Stimulated activated CD8-positive, alpha-beta memory T cell treated with anti-CD3 and anti-CD28 coated beads, Interleukin-4, amount 100 ng/mL, for 1 hour (primary cell): ENCODE results near the gene NTNG1.

ENCODE experiments used
- DNase-seq, 2 donors: peaks; one replicate each; pipeline ENCODE4 v3.0.0-alpha.2; 2020; ENCODE audit warnings: low read depth in 2 of 2, low spot score in 1 of 2

Gene NTNG1

DNA sequence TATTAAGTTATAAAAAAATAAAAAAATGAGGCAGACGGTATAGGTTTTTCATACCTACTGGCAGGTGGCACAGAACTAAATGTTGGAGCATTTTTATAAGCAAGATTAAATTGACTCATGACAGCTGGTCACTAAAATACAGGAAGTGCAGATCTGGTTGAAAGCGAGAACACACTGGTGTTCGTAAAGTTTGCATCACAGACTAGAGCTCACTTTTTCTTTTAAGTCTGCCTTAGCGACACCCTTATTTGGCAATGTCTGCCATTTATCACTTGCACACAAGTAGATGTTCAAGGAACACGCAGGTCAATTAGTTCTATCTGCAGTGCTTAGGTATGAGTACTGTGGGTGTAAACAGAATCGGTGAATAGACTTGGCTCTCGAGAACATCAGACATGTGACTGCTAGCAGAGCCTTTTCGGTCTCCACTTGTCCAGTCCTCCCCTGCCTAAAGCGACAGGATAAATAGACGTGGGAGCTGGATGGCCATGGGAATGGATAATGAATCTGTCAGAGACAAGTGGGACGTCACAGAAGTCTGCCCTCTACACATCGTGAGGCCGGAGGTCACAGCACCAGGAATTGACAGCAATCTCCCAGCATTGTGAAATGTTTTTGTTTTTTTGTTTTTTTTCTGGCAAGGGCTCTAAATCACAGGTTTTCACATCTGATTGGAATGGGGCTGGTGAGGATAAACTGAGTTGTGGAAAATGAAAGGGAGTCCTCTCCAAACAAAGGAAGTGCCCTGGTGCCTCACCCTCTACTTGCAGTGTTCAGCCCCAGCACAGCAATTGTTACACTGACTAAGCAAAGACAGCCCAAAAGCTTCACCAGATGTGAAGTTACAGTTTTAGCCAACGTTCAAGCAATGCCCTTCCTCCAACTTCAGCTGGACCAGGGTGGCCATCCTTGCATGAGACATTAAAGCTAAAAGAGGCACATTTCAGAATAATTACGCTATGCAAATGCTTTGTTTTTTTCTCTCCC lies 248.9 kb downstream of the NTNG1 start:
- no peak for DNase-seq

- no peak for DNase-seq
Measured at GRCh38 chr1:107394301-107394700, 253.5 kb downstream of the NTNG1 start.

- DNase-seq: no peak
Measured at GRCh38 chr1:107401704-107402103, 260.9 kb downstream of the NTNG1 start.

DNA sequence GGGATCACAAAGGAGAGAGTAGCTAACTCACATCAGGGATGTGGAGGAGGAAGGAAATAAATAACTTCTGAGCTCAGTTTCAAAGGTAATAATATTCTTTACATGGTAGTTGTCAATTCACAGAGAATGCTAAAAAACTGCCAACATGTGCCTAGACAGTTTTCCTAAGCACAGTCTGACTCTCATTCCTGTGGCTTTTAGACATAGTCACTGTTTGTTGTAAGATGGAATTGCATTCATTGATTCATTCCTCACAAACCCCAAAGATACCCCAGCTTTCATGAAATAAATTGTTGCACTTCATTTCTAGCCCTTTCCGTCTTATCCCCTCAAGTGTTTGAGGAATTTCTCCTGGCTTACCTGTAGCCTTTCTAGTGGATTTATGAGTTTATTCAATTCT lies 263.9 kb downstream of the NTNG1 start:
- DNase-seq: no peak

DNA sequence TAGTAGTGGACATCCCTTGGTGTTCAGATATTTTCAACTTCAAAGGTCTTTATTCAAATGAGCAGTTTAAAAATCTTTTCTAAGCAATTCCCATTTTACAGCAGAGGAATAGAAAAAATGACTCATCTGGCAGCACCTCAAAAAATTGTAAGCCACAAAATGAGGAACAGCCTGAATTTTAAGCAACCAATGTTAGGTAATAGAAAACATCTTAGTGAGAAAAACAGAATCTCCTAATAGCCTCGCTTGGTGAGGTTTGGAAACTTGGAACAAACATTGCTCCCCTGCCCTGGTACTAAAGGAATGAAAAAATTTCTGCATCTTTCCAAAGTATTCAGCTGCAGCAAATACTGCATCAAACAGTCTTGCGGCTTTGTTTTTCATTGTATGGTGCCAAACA lies 264.4 kb downstream of the NTNG1 start:
- no peak for DNase-seq

- DNase-seq: no peak
Measured at GRCh38 chr1:107407011-107407410, 266.2 kb downstream of the NTNG1 start.

DNA sequence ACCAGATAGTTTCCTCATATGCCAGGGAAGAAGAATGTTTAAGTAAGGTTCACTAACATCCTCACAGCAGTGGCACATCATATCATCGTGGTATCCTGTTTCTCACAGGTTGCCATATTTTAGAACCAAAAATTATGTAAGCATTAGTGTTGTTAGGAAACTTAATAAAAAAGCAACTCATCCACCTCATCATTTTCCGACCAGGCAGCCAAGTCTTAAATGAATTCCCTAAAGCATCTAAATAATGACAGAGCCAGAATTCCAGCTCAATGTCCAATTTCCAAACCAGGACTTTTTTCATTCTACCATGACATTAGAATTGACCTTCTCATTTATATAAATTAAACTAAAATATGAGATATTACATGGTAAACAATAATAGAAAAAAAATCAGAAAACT lies 272.7 kb downstream of the NTNG1 start:
- no peak for DNase-seq

- DNase-seq: no peak
Measured at GRCh38 chr1:107413951-107414350, 273.1 kb downstream of the NTNG1 start.

GRCh38 chr1:107414550-107414949 lies 273.7 kb downstream of the NTNG1 start:
- DNase-seq: no peak

GRCh38 chr1:107415241-107415640 lies 274.4 kb downstream of the NTNG1 start:
- DNase-seq: no peak

DNA sequence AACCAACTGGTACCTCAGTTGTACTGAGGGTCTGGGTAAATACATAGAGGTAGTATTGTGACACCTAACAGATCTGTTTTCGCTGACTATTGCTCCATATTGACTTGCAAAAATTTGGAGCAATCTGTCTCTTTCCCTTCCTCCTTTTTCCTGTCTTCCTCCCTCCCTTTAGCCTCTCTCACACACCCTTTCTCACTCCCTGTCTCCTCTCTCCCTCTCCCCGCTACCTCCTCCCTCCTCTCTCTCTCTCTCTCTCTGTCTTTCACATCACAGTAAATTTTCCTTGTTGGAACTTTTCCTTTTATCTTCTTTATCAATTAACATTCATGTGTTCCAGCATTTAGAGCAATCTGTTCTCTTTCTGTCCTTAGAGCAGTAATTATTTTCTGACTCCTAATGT lies 278.2 kb downstream of the NTNG1 start:
- no peak for DNase-seq

DNA sequence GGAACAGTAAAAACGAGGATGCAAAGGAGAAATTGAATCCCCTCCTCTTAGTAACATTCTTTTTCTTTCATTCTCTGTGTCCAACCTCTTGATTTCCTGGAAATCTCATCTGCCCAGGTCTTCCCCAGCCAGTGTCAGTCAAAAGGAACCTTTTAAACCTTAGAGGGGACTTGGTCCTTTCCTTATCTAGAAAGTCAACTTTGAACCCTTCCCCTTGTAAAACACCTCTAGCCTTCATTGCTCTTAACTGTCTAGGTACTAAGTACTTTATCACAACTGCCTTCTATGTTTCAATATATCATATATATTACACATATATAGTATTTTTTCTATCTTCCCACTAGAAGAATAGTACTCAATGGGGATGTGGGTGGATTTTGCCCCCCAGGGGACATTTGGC lies 282.1 kb downstream of the NTNG1 start:
- DNase-seq: no peak

DNA sequence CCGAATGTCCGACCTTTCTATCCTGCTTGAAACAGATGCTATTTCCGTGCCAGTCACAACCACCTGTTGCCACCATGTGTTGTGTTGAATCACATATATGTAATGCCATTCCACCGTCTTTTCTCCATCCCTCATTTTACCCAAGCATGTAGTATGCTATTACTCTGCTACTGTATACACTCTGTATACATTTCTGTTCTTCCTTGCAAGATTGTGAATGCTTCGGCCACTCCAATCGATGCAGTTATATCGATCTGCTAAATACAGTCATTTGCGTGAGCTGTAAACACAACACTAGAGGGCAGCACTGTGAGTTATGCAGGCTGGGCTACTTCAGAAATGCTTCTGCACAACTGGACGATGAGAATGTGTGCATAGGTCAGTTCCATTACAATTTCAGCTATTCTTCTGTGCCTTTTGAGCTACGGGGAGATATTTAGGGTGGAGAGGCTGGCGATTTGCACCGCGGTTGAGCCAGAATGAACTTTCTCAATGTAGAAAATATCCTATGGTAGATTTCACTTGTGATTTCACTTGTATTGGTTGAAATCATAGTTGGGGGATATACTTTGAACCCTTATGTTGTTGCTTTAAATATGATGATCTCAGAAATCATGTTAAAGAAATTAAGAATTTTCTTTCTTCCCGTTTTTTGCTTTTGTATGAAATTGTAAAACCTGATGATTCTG lies 289.8 kb downstream of the NTNG1 start:
- DNase-seq: no peak

DNA sequence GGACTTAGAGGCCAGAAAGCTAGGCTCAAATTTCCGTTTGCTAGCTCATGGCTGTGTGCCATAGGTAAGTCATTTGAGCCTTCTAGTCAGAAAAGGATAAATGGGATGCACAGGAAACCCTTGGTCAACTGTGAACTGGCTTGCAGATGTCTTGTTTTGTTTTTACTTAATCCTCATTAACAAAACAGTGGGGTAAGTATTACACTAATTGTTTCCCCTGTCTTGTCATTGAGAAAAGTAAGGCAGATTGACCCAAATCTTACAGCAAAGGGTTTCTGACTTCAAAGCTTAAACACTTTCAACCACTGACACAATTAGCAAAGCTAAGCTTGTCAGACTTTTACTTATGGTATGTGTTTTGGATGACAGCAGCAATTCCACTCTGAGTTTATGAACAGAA lies 291.3 kb downstream of the NTNG1 start:
- no peak for DNase-seq

- no peak for DNase-seq
Measured at GRCh38 chr1:107433068-107433467, 292.2 kb downstream of the NTNG1 start.

DNA sequence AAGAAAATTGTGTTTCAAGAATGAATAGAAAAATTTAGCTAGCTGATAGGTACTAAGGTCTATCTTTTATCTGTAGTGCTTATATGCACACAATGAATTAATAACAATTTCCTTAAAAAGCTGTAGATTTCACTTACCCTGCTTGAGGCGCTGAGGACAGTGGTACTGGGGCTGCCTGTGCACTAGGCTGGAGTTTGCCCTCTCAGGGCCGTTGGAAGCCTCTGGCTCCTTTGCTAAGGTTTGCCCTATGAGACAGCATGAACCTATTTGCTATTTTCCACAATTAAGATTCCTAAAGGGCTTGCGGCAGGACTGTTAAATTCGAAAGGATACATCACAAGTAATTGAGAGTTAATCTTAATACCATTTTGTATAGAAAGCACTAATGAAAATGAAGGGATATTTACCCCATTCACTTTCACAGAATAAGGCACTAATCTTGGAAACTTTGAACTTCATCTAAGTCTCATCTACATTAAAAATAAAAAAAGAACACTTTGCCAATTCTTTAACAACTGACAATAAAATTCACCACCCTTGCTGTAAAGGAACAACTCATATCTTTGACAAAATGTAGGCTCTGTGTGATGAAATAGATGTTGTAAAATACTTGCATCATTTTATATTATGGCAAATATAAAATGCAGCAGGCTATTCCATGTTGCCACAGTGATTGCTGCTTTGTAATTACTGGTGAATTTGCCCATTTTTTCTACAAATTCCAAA lies 293.0 kb downstream of the NTNG1 start:
- DNase-seq: no peak

DNA sequence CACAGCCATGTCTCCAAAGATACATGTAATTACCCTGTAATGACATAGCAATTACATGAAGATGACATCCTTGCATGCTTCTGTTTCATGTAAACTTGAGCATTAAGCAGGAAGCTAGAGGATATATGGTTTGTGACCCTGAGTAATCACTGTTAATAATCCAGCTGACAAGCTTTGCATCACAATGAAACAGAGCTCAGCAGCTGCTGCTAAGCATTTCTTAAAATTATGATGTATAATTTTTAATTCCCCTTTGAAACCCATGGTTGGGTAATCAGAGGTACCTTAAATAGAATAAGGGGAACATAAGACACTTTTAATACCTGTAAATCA lies 293.5 kb downstream of the NTNG1 start:
- no peak for DNase-seq

- DNase-seq: no peak
Measured at GRCh38 chr1:107436552-107437241, 295.9 kb downstream of the NTNG1 start.

GRCh38 chr1:107439567-107439966 lies 298.7 kb downstream of the NTNG1 start:
- DNase-seq: no peak

DNA sequence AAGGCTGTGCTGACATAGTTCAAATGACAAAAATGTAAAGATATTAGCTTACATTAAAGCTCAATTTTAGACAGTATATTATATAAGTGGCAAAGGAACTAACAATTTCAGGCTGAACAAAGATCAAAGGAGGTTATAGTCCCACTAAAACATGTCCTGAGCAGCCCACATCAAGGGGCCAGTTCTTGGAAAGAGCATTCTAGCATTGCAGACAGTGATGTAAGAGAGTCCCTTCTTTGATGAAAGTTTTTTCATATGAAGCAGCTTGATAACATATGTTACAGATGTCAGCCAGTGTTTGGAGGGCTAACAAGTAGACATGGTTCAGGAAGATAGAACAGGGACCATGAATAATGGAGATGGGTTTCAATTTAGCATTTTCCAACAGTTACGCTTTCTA lies 301.7 kb downstream of the NTNG1 start:
- DNase-seq: no peak

GRCh38 chr1:107443027-107443426 lies 302.2 kb downstream of the NTNG1 start:
- DNase-seq: no peak
